HG02885 (cell line): ENCODE data around the gene BTBD16.

Experiments
- ATAC-seq: cut with Tn5 transposase; IDR thresholded peaks from one replicate; pipeline ENCODE4 v1.9.1; 2021; ENCODE audit warnings: mild to moderate bottlenecking; ENCODE audit not compliant: unreplicated experiment, poor library complexity

Gene BTBD16

DNA sequence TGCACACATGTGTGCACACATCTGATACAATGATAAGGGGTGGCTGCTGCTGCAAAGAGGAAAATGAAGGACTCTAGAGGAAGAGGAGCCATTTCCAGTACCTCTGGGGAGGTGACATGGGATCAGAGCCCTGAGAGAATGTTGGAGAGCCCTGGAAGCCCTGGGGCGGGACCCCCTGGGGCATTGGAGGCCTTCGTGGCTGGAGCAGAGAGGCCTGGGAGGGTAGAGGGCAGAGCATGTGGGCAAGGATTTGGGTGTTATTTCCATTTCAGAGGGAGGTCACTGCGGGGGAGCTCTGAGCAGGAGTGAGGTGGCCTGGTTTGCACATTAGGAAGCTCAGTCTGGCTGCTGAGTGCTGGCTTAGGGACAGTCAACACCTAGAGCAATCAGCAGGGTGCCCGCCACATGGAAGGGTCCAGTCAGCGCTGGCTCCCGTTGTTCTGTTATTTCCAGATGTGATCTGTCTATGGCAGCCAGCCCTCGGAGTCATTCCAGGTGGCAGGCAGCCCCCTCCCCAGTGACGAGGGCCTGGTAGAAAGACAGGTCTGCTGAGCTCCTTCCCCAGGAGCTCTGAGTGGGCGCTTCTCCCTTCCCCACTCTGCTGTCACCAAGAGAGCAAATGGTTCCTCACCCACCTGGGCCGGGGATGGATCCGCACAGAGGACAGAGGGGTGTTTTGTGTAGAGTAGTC is 24.1 kb upstream of the BTBD16 start:
- no peak for ATAC-seq

DNA sequence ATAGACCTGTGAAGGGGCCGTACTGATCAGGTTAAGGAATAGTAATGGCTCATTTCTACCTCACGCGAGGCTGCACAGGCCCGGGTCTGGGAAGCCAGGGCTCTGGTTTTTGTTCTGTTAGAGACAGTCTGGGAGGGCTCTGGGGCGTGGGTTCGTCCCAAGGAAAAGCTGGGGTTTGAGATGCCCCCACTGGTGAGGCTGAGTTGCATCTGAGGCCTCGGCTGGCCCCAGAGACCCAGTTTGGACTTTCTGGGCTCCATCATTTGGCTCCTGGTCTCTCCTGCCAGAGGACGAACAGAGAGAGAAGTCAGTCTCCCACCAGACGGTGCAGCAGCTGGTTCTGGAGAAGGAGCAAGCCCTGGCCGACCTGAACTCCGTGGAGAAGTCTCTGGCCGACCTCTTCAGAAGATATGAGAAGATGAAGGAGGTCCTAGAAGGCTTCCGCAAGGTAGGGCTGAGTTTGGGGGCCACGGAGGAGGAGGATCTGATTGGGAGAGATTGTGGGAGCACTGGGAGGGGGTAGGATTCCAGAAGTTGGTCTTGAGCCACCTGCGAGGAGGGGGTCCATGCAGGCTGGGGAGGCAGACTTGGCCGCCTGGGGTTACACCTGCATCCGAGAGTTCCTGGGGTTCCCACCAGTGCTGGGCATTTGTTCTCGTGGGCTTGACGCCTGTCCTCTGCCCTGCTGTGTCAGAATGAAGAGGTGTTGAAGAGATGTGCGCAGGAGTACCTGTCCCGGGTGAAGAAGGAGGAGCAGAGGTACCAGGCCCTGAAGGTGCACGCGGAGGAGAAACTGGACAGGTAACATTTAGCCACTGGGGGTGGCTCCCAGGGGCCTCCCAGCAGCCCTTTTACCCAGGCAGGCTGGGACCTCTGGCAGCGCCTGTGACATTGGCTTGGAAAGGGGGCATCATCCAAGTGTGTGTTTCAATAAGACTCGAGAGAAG is 22.5 kb upstream of the BTBD16 start:
- ATAC-seq, result no peak

DNA sequence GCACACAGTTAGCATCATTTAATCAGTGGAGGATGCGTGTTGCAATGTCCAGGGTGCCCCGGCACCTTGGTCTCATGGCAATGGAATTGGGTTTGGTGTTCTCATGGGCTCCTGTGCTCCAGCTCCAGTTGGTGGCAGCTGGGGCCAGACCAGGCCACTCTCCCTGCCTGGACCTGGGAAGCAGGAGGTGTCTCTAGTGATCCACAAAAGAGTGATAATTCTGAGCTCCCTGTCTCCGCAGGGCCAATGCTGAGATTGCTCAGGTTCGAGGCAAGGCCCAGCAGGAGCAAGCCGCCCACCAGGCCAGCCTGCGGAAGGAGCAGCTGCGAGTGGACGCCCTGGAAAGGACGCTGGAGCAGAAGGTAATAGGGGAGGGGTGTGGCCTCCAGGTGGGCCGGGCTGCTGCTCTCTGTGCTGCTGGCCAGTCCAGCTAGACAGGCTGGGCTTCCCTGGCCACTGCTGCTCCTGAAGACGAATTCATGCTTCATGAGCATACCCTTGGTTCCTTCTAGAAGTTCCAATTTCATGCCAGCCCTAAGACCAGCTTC is 21.7 kb upstream of the BTBD16 start:
- ATAC-seq, result no peak

DNA sequence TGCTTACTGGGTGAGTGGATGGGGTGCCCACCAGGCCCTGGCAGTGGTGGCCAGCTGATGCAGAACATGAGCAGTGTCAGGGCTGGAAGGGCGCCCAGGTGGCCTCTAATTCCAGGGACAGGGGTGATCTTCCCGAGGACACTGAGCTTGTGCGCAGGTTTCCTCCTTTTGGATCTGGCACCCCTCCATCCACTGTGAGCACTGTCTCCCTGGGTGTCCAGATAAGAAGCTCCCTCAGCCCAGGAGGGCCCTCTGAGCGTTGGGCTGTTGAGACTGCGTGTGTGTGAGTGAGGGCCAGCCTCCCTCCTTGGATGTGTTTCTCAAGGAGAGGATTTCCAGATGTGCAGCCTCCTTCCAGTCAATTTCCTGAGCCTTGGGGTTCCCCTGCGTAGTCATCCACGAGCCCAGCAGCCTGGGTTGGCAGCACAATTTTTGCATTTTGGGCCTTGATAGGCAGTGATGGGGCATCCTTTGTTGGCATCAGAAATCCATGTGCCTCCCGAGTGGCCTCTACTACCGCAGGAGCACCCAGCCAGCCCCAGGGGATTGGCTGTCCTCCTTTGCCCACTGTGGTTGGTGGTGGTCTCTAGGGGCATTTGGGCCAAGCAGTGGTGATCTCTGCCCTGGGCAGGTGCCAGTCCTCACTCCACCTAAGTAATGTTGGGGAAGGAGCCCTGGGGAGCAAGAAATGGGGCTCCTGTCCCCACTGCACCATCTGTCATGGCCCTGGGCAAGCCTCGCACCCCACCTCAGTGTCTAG is 20.9 kb upstream of the BTBD16 start:
- ATAC-seq, result no peak

DNA sequence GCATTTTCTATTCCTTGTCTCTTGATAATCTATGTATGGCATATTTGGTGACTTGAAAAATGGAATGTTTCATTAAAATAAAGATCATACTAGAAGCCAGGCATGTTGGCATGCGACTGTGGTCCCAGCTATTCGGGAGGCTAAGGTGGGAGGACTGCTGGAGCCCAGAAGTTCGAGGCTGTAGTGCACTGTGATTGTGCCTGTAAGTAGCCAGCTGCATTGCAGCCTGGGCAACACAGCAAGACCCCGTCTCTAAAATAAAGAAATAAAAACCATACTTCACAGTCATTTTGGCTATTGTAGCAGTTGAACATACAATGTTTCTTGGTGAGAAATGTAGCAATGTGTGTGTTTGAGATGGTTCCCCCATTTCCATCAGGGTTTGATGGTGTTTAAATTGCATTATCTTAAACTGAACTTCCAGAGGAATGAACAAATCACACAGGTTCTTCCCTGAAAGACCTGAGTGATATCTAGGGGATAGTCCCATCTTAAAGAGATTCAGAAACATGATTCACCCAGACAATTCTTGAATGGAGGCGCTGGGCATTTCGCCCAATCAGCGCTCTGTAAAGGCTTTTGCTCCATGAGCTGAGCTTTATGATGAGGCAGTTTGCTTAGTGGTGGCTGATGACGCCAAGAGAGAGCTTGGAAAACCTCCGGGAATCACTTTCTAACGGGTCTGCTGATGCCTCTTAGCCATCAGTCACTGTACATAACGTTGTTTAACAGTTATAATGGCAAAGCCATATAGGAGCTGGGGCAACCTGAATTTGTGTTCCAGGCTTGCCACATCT is 19.4 kb upstream of the BTBD16 start:
- ATAC-seq, result no peak

DNA sequence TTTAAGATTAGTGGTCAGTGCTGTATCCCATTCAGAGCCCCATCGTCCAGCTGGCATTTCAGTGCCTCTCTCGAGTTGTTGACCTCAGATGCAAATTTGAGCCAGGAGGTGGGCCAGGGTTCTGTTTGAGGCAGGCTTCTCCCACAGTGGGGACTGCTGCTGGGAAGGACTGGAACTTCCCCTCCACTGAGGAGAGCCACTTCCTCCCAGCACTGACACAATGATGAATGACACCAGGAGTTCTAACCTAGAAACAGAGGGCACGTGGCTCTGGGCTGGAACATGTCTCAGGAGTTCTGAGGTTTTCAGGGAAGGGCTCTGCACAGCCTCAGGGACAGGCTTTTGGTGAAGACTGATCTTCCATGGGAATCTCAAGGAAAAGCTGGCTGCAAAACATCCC is 18.3 kb upstream of the BTBD16 start:
- ATAC-seq, result no peak

DNA sequence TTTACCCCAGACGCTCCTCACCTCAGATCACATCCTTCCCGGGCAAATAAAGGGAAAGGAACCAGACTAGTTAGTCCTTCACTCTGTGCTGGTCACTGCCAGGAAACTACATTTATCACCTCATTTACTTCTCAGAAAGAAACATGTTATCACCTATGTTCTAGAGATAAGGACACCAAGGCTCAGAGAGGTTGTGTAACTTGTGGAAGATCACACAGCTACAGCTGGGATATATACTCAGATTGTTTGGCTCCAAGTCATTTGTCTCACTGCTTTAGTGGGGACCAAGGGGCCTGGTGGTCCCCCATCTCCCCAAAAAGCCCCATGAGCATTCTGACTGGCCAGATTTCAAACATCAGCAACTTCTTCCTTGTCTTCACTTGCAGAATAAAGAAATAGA is 17.5 kb upstream of the BTBD16 start:
- ATAC-seq, result no peak

DNA sequence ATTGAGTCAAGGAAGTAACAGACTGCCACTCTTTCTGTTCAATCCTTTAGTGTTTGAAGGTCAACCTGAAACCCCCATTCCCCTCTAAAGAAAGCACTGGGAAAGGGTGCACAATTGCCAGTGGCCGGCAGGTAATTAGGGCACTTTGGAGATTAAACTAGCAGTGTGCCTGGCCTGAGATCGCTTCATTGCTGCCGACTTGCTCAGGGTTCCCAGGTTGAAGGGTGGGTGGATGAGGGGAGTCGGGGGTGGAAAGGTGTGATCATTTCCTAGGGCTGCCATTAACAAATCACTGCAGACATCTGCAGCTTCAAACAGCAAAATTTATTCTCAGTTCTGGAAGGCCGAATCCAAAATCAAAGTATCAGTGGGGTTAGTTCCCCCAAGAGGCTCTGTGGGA is 16.3 kb upstream of the BTBD16 start:
- no peak for ATAC-seq

DNA sequence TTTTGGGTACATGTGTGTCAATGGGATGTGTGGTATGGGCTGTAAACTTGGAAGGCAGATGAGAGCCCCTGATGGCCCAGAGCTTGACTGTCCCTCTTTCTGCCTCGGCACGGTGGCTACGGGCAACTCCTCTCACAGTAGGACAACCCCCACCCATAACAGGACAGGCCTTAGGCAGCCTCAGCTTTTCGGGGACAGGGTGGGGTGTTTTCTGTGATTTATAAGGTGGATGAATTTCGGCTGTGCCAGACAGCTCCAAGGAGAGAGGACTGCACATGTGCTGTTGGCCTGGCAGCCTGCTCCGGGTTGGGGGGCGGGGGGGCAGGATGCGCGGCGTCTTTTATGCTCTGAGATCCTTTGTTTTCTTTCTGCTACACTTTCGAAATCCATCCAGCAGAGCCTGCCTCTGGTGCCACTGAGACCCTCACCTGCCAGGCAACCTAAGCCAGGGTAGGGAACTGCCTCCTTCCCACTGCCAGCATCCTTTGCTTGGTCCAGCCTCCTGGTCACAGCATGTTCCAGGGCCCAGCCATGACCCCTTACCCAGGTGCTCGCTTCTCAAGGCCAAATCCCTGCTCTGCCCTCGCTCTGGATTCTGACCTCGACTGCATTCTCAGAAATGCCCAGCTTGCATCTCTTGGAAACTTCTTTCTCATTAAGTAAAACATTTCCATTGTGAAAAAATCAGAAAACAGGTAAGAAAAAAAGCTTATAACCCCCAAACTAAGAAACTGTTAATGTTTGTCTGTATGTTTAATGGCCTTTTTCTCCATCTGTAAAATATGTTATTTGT is 15.4 kb upstream of the BTBD16 start:
- ATAC-seq, result no peak

DNA sequence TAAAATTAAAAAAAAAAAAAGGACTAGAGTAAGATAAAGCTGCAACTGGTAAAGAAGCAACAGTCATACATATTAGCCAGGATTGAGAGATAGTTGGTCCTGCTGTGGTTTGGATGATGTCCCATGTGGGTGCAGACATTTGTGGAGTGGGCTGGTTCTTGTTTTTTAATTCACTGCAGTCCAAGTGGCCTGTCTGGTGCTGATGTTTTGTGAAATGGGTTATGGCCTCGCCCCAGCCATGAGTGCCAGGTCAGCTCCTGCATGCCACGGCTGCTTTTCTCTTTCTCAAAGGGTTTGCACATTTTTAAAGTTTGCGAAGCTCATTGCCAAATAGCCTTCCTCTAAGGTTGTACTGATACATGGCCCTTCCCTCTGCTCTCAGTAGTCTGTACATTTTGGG is 14.1 kb upstream of the BTBD16 start:
- no peak for ATAC-seq

DNA sequence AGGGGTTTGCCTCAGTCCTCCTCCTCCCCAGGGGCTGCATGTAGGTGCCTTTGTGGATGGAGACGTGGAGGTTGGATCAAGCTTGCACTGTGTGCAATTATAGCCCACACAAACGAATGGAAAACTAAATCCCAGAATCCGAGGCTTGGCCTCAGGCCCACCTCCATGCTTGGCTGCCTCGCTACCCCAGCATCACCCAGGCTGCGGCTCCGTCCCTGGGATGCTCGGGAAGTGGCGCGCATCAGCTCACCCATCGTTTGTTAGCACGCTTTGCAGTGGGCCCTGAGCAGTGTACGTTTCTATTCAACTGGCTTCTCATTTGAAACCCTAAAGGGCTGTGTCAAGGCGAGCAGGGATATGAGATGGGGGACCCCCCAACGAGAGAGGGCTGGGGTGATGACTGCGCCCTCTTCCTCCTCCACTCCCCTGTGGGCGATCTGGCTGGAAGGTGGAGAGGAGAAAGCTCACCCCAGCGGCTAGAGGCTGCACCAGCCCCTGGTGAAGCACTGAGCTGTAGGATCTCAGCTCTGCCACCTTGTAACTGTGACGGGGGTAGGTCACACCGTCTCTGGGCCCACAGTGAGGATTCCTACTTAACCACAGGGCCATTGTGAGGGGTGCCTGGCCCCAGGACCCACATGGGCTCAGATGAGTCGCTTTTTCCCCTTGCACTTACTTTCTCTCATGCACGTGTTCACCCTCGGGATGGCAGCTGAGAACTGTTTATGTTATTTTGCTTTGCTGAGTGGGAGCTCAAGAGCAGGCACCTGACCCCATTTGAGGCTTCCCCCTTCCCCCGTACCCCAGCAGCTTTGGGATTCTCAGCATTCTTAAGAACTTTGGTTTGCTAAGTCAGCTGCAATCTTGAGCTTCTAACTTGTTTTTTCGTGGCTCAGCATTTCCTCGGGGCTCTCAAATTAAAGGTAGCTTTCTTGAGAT is 12.7 kb upstream of the BTBD16 start:
- ATAC-seq, result no peak

DNA sequence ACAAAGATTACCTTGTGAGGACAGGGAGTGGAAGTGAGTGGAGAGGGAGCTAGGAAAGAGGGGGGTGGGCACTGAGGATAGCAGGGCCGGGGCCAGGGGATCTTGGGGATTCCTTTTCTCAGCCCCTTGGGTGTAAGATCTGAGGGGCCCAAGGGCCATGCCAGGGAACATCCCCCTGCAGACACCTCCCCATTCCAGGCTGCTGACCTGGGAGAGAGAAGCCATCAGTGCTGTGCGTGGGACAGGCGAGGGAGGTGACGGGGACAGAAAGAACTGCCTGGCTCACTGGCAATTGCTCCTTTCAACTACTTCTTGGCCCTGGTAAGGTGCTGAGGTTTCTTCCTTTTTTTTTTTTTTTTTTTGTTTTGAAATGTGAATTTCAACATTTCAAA is 12.0 kb upstream of the BTBD16 start:
- no peak for ATAC-seq

DNA sequence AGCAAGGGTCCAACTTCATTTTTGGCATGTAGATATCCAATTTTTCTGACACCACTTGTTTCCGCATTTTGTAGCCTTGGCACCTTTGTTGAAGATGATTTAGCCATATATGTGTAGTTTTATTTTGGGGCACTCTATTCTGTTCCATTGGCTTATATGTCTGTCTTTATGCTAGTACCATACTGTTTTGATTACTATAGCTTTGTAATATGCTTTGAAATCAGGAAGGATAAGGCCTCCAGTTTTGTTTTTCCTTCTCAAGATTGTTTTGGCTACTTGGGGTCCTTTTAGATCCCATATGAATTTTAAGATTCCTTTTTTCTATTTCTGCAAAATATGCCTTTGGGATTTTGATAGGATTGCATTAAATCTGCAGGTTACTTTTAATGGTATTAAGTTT is 9.5 kb upstream of the BTBD16 start:
- ATAC-seq, result no peak

DNA sequence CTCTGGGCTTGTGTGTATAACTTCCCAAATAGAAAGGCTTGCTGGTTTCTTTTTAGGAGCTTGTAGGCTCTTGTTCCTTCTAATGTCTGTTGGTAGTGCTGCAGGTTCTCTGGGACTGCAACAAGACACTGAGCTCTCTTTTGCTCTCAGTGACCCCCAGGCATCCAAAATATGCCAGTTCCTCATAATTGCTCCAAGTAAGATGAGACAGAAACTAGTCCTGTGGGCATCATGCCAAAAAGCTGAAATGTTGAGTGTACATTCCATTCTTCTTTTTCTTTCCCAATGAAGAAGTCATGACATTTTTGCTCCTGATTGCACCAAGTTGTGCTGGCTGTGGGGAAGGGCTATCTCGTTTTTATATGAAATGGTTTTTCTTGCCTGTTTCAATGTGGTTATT is 7.1 kb upstream of the BTBD16 start:
- no peak for ATAC-seq

DNA sequence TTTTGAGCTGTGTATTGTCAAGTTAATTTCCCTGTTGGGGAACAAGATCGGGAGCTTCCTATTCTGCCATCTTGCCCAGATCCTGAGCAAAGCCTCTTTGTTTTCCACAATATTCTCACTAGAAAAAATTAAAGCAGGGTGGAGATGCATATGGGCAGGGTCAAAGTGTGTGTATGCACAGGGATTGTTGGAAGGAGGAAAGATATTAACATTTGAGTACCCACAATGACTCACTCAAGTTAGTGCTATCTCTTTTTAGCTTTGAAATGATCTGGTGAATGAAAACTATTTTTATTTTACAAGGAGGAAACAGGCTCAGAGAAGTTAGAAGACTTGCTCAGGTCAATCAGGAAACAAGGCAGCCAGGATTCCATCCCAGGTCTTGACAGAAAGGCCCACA is 6.7 kb upstream of the BTBD16 start:
- ATAC-seq, result no peak

DNA sequence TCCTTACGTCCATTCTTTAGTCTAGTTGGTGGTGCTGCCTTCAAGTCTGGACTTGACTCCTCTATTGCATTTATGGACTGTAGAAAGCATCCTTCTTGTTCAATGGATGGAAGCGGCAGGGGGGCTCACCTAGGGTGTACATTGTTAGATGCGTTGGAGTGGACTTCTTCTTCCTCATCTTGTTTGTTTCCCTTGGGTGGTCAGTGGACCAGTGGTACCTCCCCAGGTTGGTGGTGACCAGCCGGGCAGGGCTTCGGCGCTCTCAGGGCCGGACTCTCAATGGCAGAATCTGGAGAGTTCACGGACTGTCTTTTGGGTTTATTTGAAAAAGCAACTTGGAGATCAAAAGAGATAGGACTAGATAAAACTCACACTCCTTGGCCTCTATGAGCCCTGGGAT is 6.2 kb upstream of the BTBD16 start:
- ATAC-seq, result no peak

DNA sequence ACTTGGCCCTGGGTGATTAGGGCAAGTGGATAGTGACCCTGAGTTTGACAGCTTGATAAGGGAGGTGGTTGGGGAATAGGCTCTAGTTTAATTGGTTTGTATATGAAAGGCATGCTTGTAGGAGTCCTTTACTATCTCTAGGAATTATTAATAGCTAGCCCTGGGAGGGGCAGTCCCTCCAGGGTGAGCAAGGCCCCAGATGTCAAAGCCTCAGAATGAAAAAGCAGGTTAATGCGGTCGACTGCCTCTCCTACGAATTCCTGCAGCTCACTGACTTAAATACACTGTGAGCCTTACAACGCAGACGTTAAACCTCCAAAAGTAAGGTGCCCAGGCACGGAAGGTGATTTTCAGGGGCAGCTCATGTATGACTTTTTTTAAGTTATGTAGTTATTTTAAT is 5.2 kb upstream of the BTBD16 start:
- no peak for ATAC-seq
